Keratinocyte (primary cell): ENCODE data around the gene RCE1. TPM values are rescaled to one million over a fixed set of nuclear protein-coding genes. Genes with fewer than 3 reads are reported as not detected.

ENCODE experiments used
- DNase-seq: peaks from one replicate; pipeline ENCODE4 v3.0.0-alpha.2; 2011; ENCODE audit warnings: low read depth, missing footprints, low spot score
- FAIRE-seq: peaks from 2 replicates; lab custom pipeline; 2011; peaks lifted over from hg19 to GRCh38; lab: Jason Lieb, UNC
- H2AFZ ChIP-seq: 2 replicates; pipeline ENCODE4 v1.6.0; 2012; ENCODE audit warnings: low read length, control low read depth, inconsistent platforms; ENCODE audit not compliant: control insufficient read depth
- H3K27ac ChIP-seq: 2 replicates; pipeline ENCODE4 v1.5.1; 2011; ENCODE audit warnings: low read length; ENCODE audit not compliant: control insufficient read depth, insufficient read depth
- H3K27me3 ChIP-seq: 3 replicates; pipeline ENCODE4 v1.6.0; 2011; ENCODE audit warnings: low read length; ENCODE audit not compliant: control insufficient read depth, insufficient read depth; ENCODE audit errors: extremely low read depth
- H3K36me3 ChIP-seq, 2 experiments: 2 replicates in 1 of 2; 3 replicates in 1 of 2; pipeline ENCODE4 v1.5.1; 2011; ENCODE audit warnings: low read length in 2 of 2, mild to moderate bottlenecking in 1 of 2; ENCODE audit not compliant: control insufficient read depth in 2 of 2, insufficient read depth in 2 of 2; ENCODE audit errors: extremely low read depth in 1 of 2
- H3K4me1 ChIP-seq: 3 replicates; pipeline ENCODE4 v1.5.1; 2011; ENCODE audit warnings: low read length; ENCODE audit not compliant: control insufficient read depth, insufficient read depth; ENCODE audit errors: extremely low read depth
- H3K4me2 ChIP-seq: 3 replicates; pipeline ENCODE4 v1.6.0; 2011; ENCODE audit warnings: low read depth, low read length; ENCODE audit not compliant: control insufficient read depth, insufficient read depth; ENCODE audit errors: extremely low read depth
- H3K4me3 ChIP-seq, 3 experiments: fragments of 200-600 bp in 1 of 3; sonication (generic) in 1 of 3; 2 replicates in 2 of 3; 3 replicates in 1 of 3; pipeline ENCODE4 v1.5.1; 2011 to 2016; ENCODE audit warnings: low read length in 3 of 3, mild to moderate bottlenecking in 3 of 3, control low read depth in 2 of 3, inconsistent platforms in 1 of 3, low read depth in 1 of 3, mixed read lengths in 1 of 3, mixed run types in 1 of 3, moderate library complexity in 1 of 3; ENCODE audit not compliant: control insufficient read depth in 2 of 3, insufficient read depth in 2 of 3; ENCODE audit errors: extremely low read depth in 1 of 3
- H3K79me2 ChIP-seq: 2 replicates; pipeline ENCODE4 v1.6.0; 2012; ENCODE audit warnings: low read length; ENCODE audit not compliant: control insufficient read depth, insufficient read depth
- H3K9ac ChIP-seq: 3 replicates; pipeline ENCODE4 v1.6.0; 2011; ENCODE audit warnings: low read length; ENCODE audit not compliant: control insufficient read depth, insufficient read depth; ENCODE audit errors: extremely low read depth
- H3K9me1 ChIP-seq: 3 replicates; pipeline ENCODE4 v1.6.0; 2011; ENCODE audit warnings: low read length; ENCODE audit not compliant: control insufficient read depth, insufficient read depth; ENCODE audit errors: extremely low read depth
- H3K9me3 ChIP-seq: 2 replicates; pipeline ENCODE4 v1.5.1; 2012; ENCODE audit warnings: low read depth, low read length; ENCODE audit not compliant: control insufficient read depth
- H4K20me1 ChIP-seq: 3 replicates; pipeline ENCODE4 v1.6.0; 2011; ENCODE audit warnings: low read length; ENCODE audit not compliant: control insufficient read depth, insufficient read depth; ENCODE audit errors: extremely low read depth
- CTCF ChIP-seq, 3 experiments: IDR thresholded peaks in 1 of 3; conservative IDR thresholded peaks in 1 of 3; optimal IDR thresholded peaks in 1 of 3; 2 replicates in 2 of 3; 3 replicates in 1 of 3; pipeline versions ENCODE3 to v1.5.1; 2011; ENCODE audit warnings: low read length in 3 of 3, mild to moderate bottlenecking in 3 of 3, moderate library complexity in 2 of 3, control low read depth in 1 of 3, inconsistent platforms in 1 of 3; ENCODE audit not compliant: insufficient read depth in 2 of 3; ENCODE audit errors: extremely low read depth in 1 of 3
- EZH2 ChIP-seq: IDR thresholded peaks from one replicate; pipeline ENCODE4 v1.6.1; 2012; ENCODE audit warnings: inconsistent platforms, mild to moderate bottlenecking, low read length, moderate library complexity
- dilution Hi-C: fragments of 300-500 bp; cut with MboI; formaldehyde crosslinking; loops from one replicate; pipeline ENCODE4 v1.7.0; 2020; ENCODE audit warnings: low sequenced_read_pairs; ENCODE audit not compliant: extremely low pct_ligation_motif_present
- polyA plus RNA-seq, 5 experiments: library from polyadenylated mRNA; depleted of rRNA in 3 of 5; stranded (reverse) in 3 of 5; stranded (forward) in 1 of 5; unstranded in 1 of 5; fragments of >200 nt; gene quantifications; 1 replicate in 1 of 5; 2 replicates in 3 of 5; 3 replicates in 1 of 5; pipeline versions ENCODE4 v1.2.1 to v1.2.3, GENCODE V29; 2011 to 2012; ENCODE audit warnings: missing spikeins in 2 of 5, low read depth in 1 of 5, low replicate concordance in 1 of 5

RCE1 gene
- polyA plus RNA-seq, 1 donor (not counting 4 experiments of a cell fraction or from before 2014, with no cell fraction given): 11.2 TPM

GRCh38 chr11:66847461-66848232, 4.4 kb downstream of the RCE1 start:
- no peak for DNase-seq
- Histone ChIP-seq H3K9me3 (no peaks in the 10 kb centered on the region), H4K20me1 (no peaks in the 10 kb centered on the region), H3K9me1 (no peaks in the 10 kb centered on the region), H2AFZ (no peak overlapping the region), H3K27ac (no peak overlapping the region), H3K36me3 (peaks cover 24 to 25% of the 10 kb centered on the region in 2 experiments), H3K4me2 (no peak overlapping the region), H3K79me2 (peaks cover 24% of the 10 kb centered on the region), H3K9ac (no peak overlapping the region), H3K27me3 (no peaks in the 10 kb centered on the region), H3K4me3 (no peak overlapping the region), H3K4me1 (peaks cover 10% of the 10 kb centered on the region)
- FAIRE-seq: no peak
- dilution Hi-C loops: no loop called here
- TF ChIP-seq CTCF (optimal IDR thresholded peaks at IDR 0.05 in 1 of 3, IDR thresholded peaks at IDR 0.05 in 1 of 3, conservative IDR thresholded peaks at IDR 0.05 in 1 of 3; ENCODE audit: extremely low read depth in 1 of 3, insufficient read depth in 2 of 3, low read length in 3 of 3) (no peak), EZH2 (no peak)

- peaks cover 24 to 25% of the 10 kb centered on the region in 2 experiments for H3K36me3 ChIP-seq
- H2AFZ ChIP-seq: no peak overlapping the region
- dilution Hi-C loops: no loop called here
- no peak for DNase-seq
- no peak overlapping the region for H3K27ac ChIP-seq
- FAIRE-seq: no peak
- peaks cover 8% of the 10 kb centered on the region for H3K4me1 ChIP-seq
- H3K27me3 ChIP-seq: no peaks in the 10 kb centered on the region
- peaks cover 14% of the 10 kb centered on the region for H3K79me2 ChIP-seq
- H3K9me1 ChIP-seq: no peaks in the 10 kb centered on the region
- no peaks in the 10 kb centered on the region for H3K9me3 ChIP-seq
- H4K20me1 ChIP-seq: no peaks in the 10 kb centered on the region
- H3K4me3 ChIP-seq: no peak overlapping the region
- H3K9ac ChIP-seq: no peak overlapping the region
- TF ChIP-seq CTCF (optimal IDR thresholded peaks at IDR 0.05 in 1 of 3, IDR thresholded peaks at IDR 0.05 in 1 of 3, conservative IDR thresholded peaks at IDR 0.05 in 1 of 3; ENCODE audit: extremely low read depth in 1 of 3, insufficient read depth in 2 of 3, low read length in 3 of 3) (no peak), EZH2 (no peak)
- H3K4me2 ChIP-seq: no peak overlapping the region
Measured at GRCh38 chr11:66848671-66849500, 5.6 kb downstream of the RCE1 start.
